ENCODE measurements around the gene PRDM16.

Gene PRDM16

DNA sequence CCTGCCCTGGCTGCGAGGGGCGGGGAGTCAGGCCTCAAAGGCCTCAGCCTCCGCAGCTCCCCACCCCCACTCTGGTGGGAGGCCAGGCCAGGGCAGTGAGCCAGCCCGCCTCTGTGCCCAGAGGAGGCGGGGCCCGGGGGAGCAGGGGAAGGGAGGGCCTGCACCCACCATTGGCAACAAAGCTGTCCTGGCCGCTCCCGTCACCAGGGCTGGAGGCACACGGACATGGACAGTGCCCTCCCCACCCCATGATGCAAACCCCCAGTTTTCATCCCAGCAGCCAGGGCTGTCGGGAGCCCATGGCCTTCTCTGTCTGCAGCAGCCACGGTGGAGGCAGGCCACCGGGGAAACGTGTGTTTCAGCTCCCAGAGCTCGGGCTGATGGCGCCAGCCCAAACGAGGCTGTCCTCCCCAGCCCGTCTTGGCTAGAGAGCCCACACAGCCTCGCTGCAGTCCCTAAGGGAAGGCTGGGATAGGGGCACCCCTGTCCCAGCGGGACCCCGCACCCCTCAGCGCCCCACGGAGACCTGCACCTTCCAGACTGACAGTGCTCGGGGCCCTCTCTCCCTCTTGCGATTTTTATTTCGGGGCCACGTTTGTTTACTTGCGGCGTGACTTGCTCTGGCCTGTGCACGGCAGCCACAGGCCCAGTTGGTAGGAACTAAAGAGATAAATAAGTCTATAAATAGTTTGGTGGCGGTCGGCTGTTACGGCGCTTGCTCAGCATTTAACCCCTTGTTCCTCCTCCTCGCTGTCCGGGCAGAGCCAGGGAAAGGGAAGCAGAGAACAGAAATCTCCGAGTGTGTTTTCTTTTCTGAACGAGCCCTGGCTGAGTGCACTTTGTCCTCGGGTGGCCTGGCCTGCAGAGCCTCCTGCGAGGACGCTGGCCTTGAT, 101.8 kb downstream of the PRDM16 start:
- DNase-seq = no peak

DNA sequence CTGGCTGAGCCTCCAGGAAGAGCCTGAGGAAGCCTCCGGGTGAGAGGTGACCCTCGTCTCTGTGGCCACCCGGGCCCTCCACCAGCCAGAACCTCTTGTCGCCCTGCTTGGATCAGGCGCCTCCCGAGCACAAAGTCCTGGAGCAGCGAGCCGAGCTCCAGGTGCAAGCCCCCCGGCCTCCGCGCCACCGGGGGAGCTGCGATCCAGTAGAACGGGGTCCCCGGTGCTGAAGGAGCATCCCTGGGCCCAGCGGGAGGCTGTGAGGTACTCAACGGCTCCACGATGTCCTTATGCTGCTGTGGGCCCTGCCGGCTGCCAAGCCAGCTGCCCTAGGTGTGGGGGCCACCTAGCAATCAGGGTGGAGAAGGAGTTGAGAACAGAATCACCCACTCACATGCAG, 102.8 kb downstream of the PRDM16 start:
- no peak for DNase-seq

DNA sequence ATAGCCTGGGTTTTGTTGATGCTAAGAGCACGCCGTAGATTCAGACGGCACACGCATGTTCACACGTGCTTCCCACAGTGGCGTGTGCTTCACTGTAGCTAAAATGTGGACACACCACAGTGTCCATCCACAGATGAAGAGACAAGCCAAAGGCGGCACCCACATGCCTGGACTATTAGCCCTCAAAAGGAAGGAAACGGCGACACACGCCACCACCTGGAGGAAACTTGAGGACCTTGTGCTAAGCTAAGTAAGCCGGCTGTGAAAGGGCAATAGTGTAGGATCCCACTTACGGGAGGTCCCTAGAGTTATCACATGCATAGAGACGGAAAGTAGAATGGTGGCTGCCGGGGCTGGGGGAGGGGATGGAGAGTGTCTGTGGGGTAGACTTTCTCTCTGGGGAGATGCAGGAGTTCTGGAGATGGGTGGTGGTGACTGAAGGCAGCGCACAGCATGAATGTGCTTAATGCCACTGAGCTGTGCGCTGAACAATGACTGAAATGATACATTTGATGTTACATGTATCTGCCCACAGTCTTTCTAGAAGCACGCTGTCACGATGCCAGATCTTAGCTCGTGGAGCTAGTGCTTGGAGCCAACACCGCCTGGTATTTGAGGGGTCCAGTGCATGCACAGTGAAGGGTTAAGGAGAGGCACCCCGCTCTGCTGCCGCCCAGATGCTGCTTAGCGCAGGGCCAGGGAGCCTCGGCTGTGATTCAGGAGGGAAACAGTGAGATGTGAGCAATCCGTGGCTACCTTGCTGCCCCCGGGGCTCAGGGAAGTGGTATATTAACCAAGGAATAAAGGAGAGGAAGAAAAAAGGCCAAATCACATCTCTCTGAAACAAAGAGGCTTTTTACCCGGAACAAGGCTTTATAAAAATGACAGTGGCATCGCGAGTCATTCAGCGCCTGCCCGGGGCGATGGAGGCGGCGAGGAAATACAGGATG, 103.7 kb downstream of the PRDM16 start:
- DNase-seq = no peak

DNA sequence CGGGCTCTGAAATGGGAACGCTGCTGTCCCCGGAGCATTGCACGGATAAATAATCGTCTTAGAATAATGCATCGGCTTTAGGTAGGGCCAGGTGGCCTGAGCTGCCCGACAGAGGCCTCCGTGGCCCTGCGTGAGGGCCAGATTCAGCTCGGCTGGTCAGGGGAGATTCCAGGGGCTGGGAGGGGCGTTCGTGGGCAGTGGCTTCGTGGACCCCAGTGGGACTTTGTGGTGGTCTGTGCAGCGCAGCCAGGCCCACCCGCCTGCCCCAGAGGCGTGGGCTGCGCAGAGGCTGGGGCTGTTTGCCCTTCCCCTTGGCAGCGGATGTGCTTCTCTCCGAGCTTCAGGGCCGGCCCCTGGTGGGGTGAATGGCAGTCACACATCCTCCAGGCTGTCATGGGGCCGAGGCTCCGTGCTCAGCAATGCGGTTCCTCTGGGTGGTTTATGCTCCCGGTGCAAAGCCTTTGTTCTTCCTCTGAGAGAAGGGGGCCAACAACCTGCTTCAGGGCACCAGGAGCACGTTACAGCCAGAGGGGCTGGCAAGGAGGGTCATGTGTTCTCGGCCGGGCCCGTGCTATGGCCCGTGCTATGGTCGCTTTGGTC, 104.5 kb downstream of the PRDM16 start:
- no peak for DNase-seq

DNA sequence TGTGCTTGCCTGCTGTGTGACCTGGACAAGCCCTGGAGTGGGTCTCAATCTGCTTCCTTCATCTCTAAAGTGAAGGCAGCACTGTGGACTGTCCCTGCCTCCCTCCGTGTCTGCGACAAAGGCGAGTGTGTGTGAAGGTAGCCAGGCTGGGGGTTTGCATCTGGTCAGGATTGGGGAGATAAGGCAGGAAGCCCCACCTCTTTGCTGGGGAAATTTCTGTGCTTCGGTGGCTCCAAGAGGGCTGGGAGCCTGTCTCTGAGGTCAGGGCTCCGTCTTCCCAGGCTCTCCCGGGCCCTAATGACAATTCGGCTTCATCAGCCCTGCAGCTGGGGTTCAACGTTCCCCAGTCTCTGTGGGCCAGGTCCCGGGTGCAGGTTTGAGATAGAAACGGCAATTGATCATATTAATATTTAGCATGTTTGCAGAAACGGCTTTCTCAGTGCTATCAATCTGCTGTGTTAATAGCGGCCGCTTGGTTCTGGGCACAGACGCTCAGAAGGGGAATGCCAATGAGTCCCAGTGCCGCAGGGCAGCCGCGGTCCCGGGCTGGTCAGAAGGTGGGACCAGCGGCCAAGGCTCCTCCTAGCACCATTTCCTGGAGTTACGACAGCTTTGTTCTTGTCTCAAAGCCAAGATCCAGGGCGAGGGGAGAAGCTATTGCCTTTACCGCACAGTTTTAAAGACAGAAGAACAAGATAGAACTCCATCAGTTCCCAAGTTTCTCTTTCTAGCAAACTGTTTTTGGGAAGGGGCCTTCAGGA, 105.7 kb downstream of the PRDM16 start:
- no peak for DNase-seq

DNA sequence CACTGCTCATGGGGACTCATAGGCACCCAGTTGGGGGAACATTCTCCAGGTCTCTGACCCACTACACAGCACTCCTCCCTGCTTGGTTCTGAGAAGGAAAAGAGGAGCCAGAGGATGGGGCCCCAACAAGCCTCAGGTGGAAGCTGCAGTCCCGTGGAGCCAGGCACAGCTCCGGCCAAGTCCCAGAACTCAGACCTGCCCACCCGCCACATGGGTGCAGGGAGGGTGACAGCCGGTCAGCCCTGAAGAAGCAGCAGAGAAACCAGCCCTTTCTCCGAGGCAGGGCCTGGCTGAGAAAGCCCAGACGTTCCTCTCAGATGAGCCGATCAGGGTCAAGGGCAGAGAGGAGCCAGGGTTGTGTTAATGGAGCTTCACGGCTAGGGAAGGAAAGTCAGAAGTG, 106.5 kb downstream of the PRDM16 start:
- no peak for DNase-seq

DNA sequence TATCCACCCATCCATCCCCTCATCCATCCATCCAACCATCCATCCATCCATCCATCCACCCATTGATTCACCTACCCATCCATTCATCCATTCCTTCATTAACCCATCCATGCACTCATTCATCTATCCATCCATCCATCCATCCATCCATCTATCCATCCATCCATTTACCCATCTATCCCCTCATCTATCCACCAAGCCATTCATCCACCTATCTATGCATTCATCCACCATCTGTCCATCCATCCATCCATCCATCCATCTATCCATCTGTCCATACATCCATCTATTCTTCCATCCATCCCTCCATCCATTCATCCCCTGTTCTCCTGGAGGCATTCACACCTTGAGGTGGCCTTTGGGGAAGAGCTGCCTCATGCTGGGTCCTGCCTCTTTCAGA, 107.0 kb downstream of the PRDM16 start:
- DNase-seq = no peak

DNA sequence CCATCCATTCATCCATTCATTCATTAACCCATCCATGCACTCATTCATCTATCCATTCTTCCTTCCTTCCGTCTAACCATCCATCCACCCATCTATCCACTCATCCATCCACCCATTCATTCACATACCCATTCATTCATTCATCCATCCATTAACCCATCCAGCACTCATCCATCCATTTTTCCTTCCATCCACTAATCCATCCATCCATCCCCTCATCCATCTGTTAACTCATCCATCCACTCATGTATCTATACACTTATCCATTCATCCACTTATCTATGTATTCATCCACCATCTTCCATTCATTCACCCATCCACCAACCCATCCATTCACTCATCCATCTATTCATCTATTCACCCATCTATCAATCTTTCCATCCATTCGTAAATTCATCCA, 107.8 kb downstream of the PRDM16 start:
- no peak for DNase-seq

DNA sequence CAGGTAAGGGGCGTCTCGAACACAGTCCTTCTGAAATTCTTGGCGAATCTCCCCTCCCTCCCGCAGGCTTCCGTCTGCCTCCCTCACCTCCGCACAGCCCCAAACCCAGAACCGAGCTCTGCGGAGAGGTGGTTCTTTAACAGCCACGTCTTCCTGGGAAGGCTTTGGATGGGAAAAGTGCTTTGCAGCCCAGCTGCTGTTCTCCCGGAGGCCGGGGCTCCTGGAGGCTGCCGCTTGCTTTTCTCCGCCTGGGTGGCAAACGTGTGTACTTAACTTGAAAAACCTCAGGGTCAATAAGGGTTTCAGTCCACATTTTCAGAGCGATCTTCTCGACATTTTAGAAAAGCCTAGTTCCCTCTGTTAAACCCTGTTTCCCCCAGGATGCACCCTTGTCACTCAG, 109.3 kb downstream of the PRDM16 start:
- DNase-seq = no peak

DNA sequence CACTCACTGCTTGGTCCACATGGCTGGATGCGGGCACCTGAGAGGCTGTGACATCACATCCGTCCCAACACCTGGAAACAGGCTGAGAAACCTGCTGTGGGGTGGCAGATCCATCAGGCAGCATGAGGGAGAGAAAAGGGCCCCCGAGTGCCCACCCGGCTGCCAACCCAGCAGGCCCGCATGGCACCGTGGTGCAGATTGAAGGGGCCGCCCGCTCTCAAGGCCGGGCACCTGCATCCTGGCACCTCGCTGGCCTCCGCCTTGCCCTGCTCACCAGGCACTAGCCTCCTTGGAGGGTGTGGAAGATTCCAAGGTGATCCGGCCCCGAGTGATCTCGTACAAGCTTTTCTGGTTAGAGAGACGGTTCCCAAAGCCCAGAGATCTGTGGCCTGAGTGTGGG, 110.5 kb downstream of the PRDM16 start:
- no peak for DNase-seq

DNA sequence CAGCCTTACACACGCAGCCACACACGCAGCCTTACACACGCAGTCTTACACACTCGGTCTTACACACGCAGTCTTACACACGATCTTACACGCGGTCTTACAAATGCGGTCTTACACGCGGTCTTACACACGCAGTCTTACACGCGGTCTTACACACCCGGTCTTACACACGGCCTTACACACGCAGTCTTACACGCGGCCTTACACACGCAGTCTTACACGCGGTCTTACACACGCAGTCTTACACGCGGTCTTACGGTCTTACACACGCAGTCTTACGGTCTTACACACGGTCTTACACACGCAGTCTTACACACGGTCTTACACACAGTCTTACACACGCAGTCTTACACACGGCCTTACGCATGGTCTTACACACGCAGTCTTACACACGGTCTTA, 111.9 kb downstream of the PRDM16 start:
- no peak for DNase-seq

DNA sequence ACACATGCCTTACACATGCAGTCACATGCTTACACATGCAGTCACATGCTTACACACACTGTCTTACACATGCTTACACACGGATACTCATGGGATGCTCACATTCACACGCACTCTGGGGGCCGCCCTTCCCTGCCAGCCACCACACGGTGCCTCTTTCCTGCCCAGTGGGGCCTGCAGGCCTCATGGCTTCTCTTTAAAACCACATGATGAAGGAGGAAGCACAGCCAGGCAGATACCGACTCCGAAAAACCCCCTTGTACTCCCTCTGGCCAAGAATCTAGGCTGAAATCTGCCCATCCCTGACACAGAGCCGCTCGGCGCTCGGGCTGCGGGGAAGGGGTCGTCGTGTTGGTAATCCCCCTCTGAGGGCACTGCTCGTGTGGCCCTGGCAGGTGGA, 113.0 kb downstream of the PRDM16 start:
- DNase-seq = no peak

DNA sequence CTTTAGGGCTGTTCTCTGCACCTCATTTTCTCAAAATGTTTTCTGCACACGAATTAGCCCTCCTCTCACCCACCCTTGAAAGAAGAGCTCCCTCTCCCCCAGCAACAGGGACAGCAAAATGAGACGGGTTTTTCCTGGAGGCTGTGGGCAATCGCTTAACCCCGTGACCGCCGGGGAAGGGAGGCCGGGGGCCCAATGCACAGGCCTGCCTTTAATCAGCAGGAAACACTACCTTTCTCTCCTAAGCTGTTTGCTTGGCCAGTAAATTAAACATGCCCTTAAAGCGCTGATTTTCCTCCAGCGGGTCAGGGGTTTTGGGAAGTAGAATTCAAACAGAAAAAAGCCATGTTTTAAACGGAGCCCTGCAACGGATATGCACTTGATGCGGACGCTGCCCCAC, 114.4 kb downstream of the PRDM16 start:
- DNase-seq = no peak

DNA sequence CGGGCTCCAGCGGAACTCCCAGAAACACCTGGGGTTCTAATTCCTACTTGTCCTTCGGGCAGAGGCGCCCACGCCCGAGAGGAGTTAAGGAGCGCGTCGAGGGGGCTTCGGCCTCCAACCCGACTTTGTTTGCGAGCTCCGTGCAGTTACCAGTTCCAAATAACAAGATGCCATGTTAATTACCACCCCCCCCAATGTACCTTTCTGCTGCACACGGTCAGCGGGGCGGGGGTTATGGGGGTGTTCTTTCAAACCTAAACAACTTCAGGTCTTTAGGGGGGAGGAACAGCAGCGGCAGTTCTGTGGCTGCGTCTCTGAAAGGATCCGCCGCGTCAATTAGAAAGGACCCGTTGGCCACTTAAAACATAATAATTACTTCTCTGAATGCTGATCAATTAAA, 114.8 kb downstream of the PRDM16 start:
- no peak for DNase-seq

DNA sequence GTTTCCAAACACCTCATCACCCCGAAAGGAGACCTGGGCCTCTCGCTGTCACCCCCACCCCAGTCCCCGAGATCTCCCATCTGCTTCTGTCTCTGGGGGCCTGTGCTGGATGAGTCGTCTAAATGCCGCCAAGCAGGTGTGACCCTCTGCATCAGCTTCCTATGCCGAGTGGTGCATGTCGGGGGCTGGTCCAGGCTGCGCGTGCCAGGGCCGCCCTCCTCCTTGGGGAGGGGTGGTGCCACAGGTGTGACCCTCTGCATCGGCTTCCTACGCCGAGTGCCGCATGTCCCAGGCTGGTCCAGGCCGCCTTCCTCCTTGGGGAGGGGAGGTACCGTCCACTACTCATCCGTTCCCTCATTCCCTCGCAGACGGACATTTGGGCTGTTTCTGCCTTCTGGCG, 115.7 kb downstream of the PRDM16 start:
- DNase-seq = no peak

DNA sequence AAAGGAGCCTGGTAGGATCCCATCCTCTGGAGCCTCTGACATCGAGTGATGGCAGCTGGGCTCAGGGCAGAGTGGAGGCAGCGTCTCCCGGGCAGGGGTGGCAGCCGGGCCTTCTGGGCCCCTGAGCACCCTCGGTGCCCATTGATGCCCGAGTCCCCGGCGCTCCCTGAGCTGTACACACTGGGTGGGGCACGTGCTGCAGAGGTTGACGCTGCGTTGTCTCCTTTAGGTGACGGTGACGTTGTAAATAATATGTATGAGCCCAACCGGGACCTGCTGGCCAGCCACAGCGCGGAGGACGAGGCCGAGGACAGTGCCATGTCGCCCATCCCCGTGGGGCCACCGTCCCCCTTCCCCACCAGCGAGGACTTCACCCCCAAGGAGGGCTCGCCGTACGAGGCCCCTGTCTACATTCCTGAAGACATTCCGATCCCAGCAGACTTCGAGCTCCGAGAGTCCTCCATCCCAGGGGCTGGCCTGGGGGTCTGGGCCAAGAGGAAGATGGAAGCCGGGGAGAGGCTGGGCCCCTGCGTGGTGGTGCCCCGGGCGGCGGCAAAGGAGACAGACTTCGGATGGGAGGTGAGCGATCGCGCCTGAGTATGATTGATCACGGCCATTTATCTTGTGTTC, 117.0 kb downstream of the PRDM16 start:
- DNase-seq = no peak

DNA sequence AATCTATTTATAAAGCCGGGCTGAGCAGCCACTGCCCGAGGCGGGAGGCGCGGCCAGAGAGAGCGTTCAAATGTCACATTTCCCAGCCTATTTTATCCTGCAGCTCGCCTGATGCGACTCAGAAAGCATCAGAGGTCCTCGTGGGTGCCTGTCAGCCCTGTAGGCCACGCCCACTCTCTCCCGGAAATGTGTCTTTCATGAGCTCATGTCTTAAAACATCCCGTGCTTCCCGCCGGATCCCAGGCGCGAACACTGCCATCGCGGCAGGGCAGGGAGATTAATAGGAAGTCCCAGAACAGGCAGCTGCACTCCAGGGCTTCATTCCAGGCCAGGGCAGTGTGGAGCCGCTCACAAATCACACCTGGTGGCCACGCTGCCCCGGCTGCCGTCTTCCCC, 117.5 kb downstream of the PRDM16 start:
- no peak for DNase-seq

DNA sequence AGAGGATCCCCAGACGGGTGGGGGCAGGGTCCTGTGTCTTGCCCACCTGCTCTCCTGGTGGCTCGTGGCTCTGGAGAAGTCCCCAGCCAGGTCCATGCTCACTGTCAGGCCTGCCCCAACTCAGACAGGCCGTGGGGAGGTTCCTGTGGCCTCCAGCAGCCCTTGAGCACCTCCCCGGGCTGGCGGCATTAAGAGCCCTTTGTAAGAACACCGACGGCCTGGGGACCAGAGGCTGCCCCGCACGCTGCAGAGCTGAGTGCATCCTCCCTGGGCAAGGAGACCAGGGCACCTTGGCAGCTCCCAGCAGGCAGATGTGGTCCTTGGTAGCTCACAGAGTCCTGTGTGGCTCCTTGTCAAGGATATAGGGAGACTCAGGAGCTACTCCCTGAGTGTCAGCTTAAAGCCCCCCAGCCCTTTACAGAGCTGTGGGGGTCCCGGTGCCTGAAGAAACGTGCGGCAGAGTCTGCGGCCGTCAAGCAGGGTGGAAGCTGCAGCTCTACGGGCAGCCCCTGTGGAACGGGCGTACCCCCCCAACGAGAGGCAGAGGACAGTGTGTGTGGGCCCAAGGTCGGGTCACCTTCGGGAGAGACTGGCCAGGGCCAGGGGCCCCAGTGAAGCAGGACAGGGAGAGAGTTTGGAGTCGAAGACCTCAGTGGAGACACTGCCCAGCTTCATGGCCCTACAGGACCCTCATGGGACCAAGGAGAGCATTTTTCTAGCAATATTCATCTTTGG, 118.6 kb downstream of the PRDM16 start:
- no peak for DNase-seq

DNA sequence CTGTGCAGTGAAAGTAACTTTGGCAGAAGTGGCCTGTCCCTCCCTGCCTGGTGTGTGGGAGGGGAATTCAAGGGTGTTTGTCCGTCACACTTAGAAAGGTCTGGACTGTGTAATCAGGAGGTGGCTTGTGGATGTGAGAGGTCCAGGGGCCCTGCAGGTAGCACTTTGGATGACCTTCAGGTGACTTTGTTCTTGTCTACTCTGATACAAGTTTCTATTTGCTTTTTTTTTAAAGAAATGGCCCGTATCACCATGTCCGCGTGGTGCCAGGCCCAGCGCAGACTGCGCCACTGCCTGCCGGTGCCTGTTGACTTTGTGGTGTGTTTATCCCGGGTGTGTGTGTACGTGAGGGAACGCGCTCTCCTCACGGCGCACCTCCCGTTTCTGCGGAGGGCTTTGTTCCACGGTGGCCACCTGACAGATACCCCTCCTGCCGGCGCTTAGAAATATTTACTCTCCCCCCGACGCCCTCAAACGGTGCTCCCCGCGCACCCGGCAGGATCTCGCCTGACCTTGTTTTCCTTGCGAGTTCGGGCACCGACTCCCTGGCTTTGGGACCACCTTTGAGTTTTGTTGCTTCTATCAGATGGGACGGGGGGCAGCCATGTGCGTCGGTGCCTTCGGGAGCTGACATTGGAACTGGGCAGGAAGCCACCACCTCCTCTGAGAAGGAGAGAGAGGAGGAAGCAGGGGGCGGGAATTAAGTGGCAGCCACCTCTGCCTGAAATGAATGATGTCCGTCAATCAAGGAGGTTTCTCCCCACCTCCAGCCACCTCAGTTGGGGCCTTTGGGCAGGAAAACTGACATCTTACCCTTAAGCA, 119.4 kb downstream of the PRDM16 start:
- DNase-seq = no peak

DNA sequence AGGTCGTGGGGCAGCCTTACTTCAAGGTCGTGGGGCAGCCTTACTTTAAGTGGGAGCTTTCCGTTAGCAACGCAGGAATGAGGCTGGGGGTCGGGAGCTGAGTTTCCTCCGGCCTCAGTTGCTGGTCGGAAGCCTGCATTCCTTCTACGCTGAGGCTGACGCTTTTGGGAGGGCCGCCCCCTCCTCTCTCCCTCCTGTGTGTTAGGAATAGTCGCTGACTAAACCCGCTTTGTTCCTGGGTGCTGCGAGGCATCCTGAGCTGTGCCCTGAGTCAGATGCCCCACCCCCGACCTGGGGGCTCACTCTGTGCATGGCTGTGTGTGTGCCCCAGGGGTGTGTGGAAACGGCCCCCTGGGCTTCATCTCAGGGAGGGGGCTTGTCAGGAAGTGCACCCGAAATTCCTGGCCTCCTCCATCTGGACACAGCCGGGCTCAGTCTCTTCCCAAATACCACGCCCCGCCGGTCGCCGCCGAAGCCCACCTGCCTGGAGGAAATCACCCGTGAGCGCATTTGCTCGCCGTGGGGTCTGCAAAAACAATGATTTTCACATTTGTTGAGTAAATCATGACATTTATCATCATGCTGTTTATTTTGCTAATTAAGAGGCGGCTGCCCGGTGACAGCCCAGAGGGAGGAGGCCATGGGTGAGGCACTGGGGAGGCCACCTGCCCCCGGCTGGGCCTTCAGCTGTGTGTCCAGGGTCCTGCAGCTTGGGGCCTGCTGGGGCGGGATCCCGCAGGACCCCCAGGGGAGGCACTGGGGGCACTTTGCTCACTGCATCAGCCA, 121.4 kb downstream of the PRDM16 start:
- no peak for DNase-seq
